HepG2 (cell line): ENCODE results near the gene CLASP1. TPM values are rescaled to one million over a fixed set of nuclear protein-coding genes. Genes with fewer than 3 reads are reported as not detected.

Experiments
- ATF3 ChIP-seq: sonication (generic); formaldehyde crosslinking; IDR thresholded peaks from 2 replicates; pipeline ENCODE4 v1.4.0; 2020; ENCODE audit warnings: missing genetic modification reagents
- CREB1 ChIP-seq, 2 experiments: fragments of 450-650 bp in 1 of 2; IDR thresholded peaks; 2 replicates each; pipeline ENCODE4 v1.6.1; 2016 to 2017; ENCODE audit warnings: control low read depth in 1 of 2, mild to moderate bottlenecking in 1 of 2, missing compliant biosample characterization in 1 of 2, missing genetic modification characterization in 1 of 2
- DPF2 ChIP-seq: sonication (generic); formaldehyde crosslinking; IDR thresholded peaks from 2 replicates; pipeline ENCODE4 v1.4.0; 2020; ENCODE audit warnings: mild to moderate bottlenecking, low read depth, missing genetic modification reagents, borderline replicate concordance
- FOXC1 ChIP-seq: sonication (generic); formaldehyde crosslinking; IDR thresholded peaks from 2 replicates; pipeline ENCODE4 v1.8.0; 2022; ENCODE audit warnings: mild to moderate bottlenecking, missing genetic modification reagents, borderline replicate concordance
- FOXJ3 ChIP-seq: sonication (generic); formaldehyde crosslinking; IDR thresholded peaks from 2 replicates; pipeline ENCODE4 v1.4.0; 2020; ENCODE audit warnings: missing genetic modification reagents, mild to moderate bottlenecking, borderline replicate concordance
- HDAC1 ChIP-seq: sonication (generic); formaldehyde crosslinking; IDR thresholded peaks from 2 replicates; pipeline ENCODE4 v1.5.1; 2020; ENCODE audit warnings: mild to moderate bottlenecking, missing genetic modification reagents
- JUNB ChIP-seq: sonication (generic); formaldehyde crosslinking; IDR thresholded peaks from 2 replicates; pipeline ENCODE4 v1.8.0; 2022; ENCODE audit warnings: missing genetic modification reagents, mild to moderate bottlenecking, borderline replicate concordance
- KDM1A ChIP-seq: IDR thresholded peaks from 2 replicates; pipeline ENCODE4 v1.6.1; 2016; ENCODE audit warnings: missing compliant biosample characterization
- MAX ChIP-seq: IDR thresholded peaks from 2 replicates; pipeline ENCODE4 v1.6.1; 2012; ENCODE audit warnings: inconsistent platforms
- MIER2 ChIP-seq: IDR thresholded peaks from 2 replicates; pipeline ENCODE4 v1.6.1; 2016; ENCODE audit warnings: missing biosample characterization, missing genetic modification reagents
- NFKBIZ ChIP-seq: IDR thresholded peaks from 2 replicates; pipeline ENCODE4 v1.6.1; 2018; ENCODE audit warnings: missing genetic modification reagents, missing compliant biosample characterization
- NR2C2 ChIP-seq: sonication (generic); formaldehyde crosslinking; IDR thresholded peaks from 2 replicates; pipeline ENCODE4 v1.4.0; 2020; ENCODE audit warnings: missing genetic modification reagents, mild to moderate bottlenecking, moderate library complexity, borderline replicate concordance
- NRL ChIP-seq: sonication (generic); formaldehyde crosslinking; IDR thresholded peaks from 2 replicates; pipeline ENCODE4 v1.5.0; 2020; ENCODE audit warnings: missing genetic modification reagents, mild to moderate bottlenecking, moderate library complexity, borderline replicate concordance
- PITX1 ChIP-seq: sonication (generic); formaldehyde crosslinking; IDR thresholded peaks from 2 replicates; pipeline ENCODE4 v1.5.1; 2020; ENCODE audit warnings: mild to moderate bottlenecking, missing genetic modification reagents
- REL ChIP-seq: sonication (generic); formaldehyde crosslinking; conservative IDR thresholded peaks from 2 replicates; pipeline ENCODE4 v1.8.0; 2022; ENCODE audit warnings: mild to moderate bottlenecking, missing genetic modification reagents, moderate library complexity
- SALL1 ChIP-seq: sonication (generic); formaldehyde crosslinking; IDR thresholded peaks from 2 replicates; pipeline ENCODE4 v1.8.0; 2022; ENCODE audit warnings: mild to moderate bottlenecking, missing genetic modification reagents
- SAP130 ChIP-seq: IDR thresholded peaks from 2 replicates; pipeline ENCODE4 v1.6.1; 2016; ENCODE audit warnings: low read depth
- TOPORS ChIP-seq: sonication (generic); formaldehyde crosslinking; IDR thresholded peaks from 2 replicates; pipeline ENCODE4 v1.8.0; 2023; ENCODE audit warnings: mild to moderate bottlenecking, missing genetic modification reagents
- TP53 ChIP-seq: sonication (generic); formaldehyde crosslinking; conservative IDR thresholded peaks from 2 replicates; pipeline ENCODE4 v1.4.0; 2020; ENCODE audit warnings: missing genetic modification reagents
- ZFP36 ChIP-seq: fragments of 150-350 bp; IDR thresholded peaks from 2 replicates; pipeline ENCODE4 v1.6.1; 2018; ENCODE audit warnings: borderline replicate concordance, low read length, low read depth; ENCODE audit not compliant: partially characterized antibody
- ZFP36L2 ChIP-seq: sonication (generic); formaldehyde crosslinking; IDR thresholded peaks from 2 replicates; pipeline ENCODE4 v1.4.0; 2020; ENCODE audit warnings: missing genetic modification reagents
- ZNF282 ChIP-seq: fragments of 450-650 bp; IDR thresholded peaks from 2 replicates; pipeline ENCODE4 v1.6.1; 2018; ENCODE audit not compliant: partially characterized antibody
- ZNF605 ChIP-seq: sonication (generic); formaldehyde crosslinking; IDR thresholded peaks from 2 replicates; pipeline ENCODE4 v1.8.0; 2022; ENCODE audit warnings: mild to moderate bottlenecking, missing genetic modification reagents
- ZNF879 ChIP-seq: sonication (generic); formaldehyde crosslinking; IDR thresholded peaks from 2 replicates; pipeline ENCODE4 v1.8.1; 2023; ENCODE audit warnings: missing genetic modification reagents
- ZSCAN22 ChIP-seq: sonication (generic); formaldehyde crosslinking; IDR thresholded peaks from 2 replicates; pipeline ENCODE4 v1.4.0; 2020; ENCODE audit warnings: mild to moderate bottlenecking, missing genetic modification reagents
- polyA plus RNA-seq, 8 experiments: library from polyadenylated mRNA; depleted of rRNA in 3 of 8; stranded (reverse) in 7 of 8; unstranded in 1 of 8; fragments of >200 nt; fragmentation: Illumina TruSeq in 4 of 8; extraction: Trizol in 4 of 8; gene quantifications; 2 replicates each; pipeline versions ENCODE4 v1.2.1 to v1.2.3, GENCODE V29; 2011 to 2016; ENCODE audit warnings: low read depth in 4 of 8, missing spikeins in 1 of 8, mixed read lengths in 1 of 8; ENCODE audit not compliant: insufficient read depth in 1 of 8
- total RNA-seq, 5 experiments: library from RNA; depleted of rRNA; stranded (reverse); fragments of >200 nt; fragmentation: Illumina TruSeq; extraction: Trizol; gene quantifications; 2 replicates each; pipeline ENCODE4 v1.2.3, GENCODE V29; 2016; ENCODE audit warnings: low read depth in 1 of 5
- TF ChIP-seq, protein P1 (sequence below): sonication (generic); formaldehyde crosslinking; IDR thresholded peaks from 2 replicates; pipeline ENCODE4 v1.8.1; 2023; ENCODE audit warnings: missing genetic modification reagents, mild to moderate bottlenecking, borderline replicate concordance
- TF ChIP-seq, protein P2 (sequence below): sonication (generic); formaldehyde crosslinking; IDR thresholded peaks from 2 replicates; pipeline ENCODE4 v1.4.0; 2020; ENCODE audit warnings: missing genetic modification reagents
- TF ChIP-seq, protein P3 (sequence below): sonication (generic); formaldehyde crosslinking; IDR thresholded peaks from 2 replicates; pipeline ENCODE4 v1.5.0; 2020; ENCODE audit warnings: missing genetic modification reagents

Gene CLASP1
- total and polyA plus RNA-seq, 2 of the 13 experiments (the other 11 are each of a cell fraction or from before 2014, with no cell fraction given) = 11.7 to 47.9 TPM

DNA sequence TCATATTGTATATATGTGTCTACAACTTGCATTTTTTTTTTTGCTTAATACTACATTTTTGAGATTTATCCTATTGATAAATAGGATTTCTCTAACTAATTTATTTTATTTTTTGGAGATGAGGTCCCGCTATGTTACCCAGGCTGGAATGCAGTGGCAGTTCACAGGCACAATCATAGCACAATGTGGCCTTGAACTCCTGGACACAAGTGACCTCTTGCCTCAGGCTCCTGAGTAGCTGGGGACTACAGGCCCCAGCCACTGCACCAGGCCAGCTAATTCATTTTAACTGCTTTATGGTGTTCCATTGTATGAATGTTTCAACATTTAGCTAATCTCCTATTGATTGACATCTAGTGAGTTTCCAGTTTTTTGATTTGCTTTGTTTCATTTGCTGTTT lies 16.8 kb upstream of the CLASP1 start (continued):
- TF ChIP-seq ZNF282 = no peak
- no peak for TF ChIP-seq ZFP36L2 (CRISPR knock-in tag)
- TF ChIP-seq, protein P1, sequence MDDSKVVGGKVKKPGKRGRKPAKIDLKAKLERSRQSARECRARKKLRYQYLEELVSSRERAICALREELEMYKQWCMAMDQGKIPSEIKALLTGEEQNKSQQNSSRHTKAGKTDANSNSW (CRISPR knock-in tag) = no peak
- TF ChIP-seq SALL1 (CRISPR knock-in tag) = peak; percentile 84
- no peak for TF ChIP-seq ZSCAN22 (CRISPR knock-in tag)
- TF ChIP-seq, protein P2, sequence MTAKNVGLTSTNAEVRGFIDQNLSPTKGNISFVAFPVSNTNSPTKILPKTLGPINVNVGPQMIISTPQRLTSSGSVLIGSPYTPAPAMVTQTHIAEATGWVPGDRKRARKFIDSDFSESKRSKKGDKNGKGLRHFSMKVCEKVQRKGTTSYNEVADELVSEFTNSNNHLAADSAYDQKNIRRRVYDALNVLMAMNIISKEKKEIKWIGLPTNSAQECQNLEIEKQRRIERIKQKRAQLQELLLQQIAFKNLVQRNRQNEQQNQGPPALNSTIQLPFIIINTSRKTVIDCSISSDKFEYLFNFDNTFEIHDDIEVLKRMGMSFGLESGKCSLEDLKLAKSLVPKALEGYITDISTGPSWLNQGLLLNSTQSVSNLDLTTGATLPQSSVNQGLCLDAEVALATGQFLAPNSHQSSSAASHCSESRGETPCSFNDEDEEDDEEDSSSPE (CRISPR knock-in tag) = no peak
- TF ChIP-seq ZFP36 = no peak
- TF ChIP-seq KDM1A (CRISPR knock-in tag) = 0 out of 2 replicates have a peak, but pooled peaks have one; percentile 17
- no peak for TF ChIP-seq DPF2 (CRISPR knock-in tag)
- TF ChIP-seq CREB1 (IDR thresholded peaks at IDR 0.05) = no peak
- TF ChIP-seq CREB1 (CRISPR knock-in tag; IDR thresholded peaks at IDR 0.05) = no peak
- 0 out of 2 replicates have a peak, but pooled peaks have one; percentile 35 for TF ChIP-seq TP53 (CRISPR knock-in tag)
- no peak for TF ChIP-seq JUNB (CRISPR knock-in tag)
- no peak for TF ChIP-seq MAX
- no peak for TF ChIP-seq REL (CRISPR knock-in tag)
- no peak for TF ChIP-seq ZNF605 (CRISPR knock-in tag)
- no peak for TF ChIP-seq ZNF879 (CRISPR knock-in tag)
- no peak for TF ChIP-seq ATF3 (CRISPR knock-in tag)
- no peak for TF ChIP-seq PITX1 (CRISPR knock-in tag)
- peak; percentile 76 for TF ChIP-seq NR2C2 (CRISPR knock-in tag)
- no peak for TF ChIP-seq FOXC1 (CRISPR knock-in tag)
- no peak for TF ChIP-seq MIER2 (CRISPR knock-in tag)
- TF ChIP-seq, protein P3, sequence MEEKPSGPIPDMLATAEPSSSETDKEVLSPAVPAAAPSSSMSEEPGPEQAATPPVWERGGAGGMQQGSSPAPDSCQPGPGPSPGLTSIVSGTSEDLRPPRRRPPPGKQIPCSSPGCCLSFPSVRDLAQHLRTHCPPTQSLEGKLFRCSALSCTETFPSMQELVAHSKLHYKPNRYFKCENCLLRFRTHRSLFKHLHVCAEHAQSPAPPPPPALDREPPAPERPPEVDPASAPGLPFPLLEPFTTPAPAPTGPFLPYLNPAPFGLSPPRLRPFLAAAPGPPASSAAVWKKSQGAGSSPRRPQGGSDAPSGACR (CRISPR knock-in tag) = no peak
- peak; percentile 33; the same call in 1 of the 2 replicates for TF ChIP-seq SAP130 (CRISPR knock-in tag)
- peak; percentile 63; the same call in 1 of the 2 replicates for TF ChIP-seq FOXJ3 (CRISPR knock-in tag)
- peak; percentile 48 for TF ChIP-seq HDAC1 (CRISPR knock-in tag)
- TF ChIP-seq TOPORS (CRISPR knock-in tag) = no peak
- no peak for TF ChIP-seq NFKBIZ (CRISPR knock-in tag)
- no peak for TF ChIP-seq NRL (CRISPR knock-in tag)
